LNCaP clone FGC (cell line): ENCODE results near the gene MAGI2.

ENCODE experiments used
- DNase-seq: peaks from one replicate; pipeline ENCODE4 v3.0.0-alpha.2; 2011; ENCODE audit warnings: low read depth
- H3K4me3 ChIP-seq: 2 replicates; pipeline ENCODE4 v1.5.1; 2011; ENCODE audit warnings: mild to moderate bottlenecking, low read depth, low read length, control low read depth
- CTCF ChIP-seq: IDR thresholded peaks from 2 replicates; pipeline ENCODE4 v1.5.1; 2012; ENCODE audit warnings: mild to moderate bottlenecking; ENCODE audit not compliant: control insufficient read depth, insufficient read depth; ENCODE audit errors: extremely low read depth

Gene MAGI2

GRCh38 chr7:78023191-78023590 is 1430.3 kb downstream of the MAGI2 start:
- TF ChIP-seq CTCF: no peak
- no peak overlapping the region for H3K4me3 ChIP-seq
- no peak for DNase-seq

- no peak for DNase-seq
- TF ChIP-seq CTCF: no peak
- no peak overlapping the region for H3K4me3 ChIP-seq
These were observed 1431.3 kb downstream of the MAGI2 start for GRCh38 chr7:78022165-78022564.

- TF ChIP-seq CTCF: no peak
- DNase-seq: no peak
- no peak overlapping the region for H3K4me3 ChIP-seq
These were observed 1432.6 kb downstream of the MAGI2 start for GRCh38 chr7:78020874-78021249.

- peak overlapping the region; percentile 49; the same call in 1 of the 2 replicates for H3K4me3 ChIP-seq
- peak; percentile 41 for DNase-seq
- TF ChIP-seq CTCF: peak; percentile 71
These were observed 1433.2 kb downstream of the MAGI2 start for GRCh38 chr7:78020136-78020873.

- 0 out of 2 replicates have a peak, but pooled peaks have one; percentile 17 for TF ChIP-seq CTCF
- H3K4me3 ChIP-seq: peak overlapping the region; percentile 49
- peak; percentile 32 for DNase-seq
These were observed 1433.9 kb downstream of the MAGI2 start for GRCh38 chr7:78019447-78020135.

- H3K4me3 ChIP-seq: peak overlapping the region; percentile 34
- DNase-seq: no peak
- no peak for TF ChIP-seq CTCF
These were observed 1434.6 kb downstream of the MAGI2 start for GRCh38 chr7:78018641-78019446.
